HL-60/S4 treated with phorbol 12-myristate 13-acetate at 8.2 ng/mL for 4 days and 3 days (cell line): ENCODE measurements around the gene B3GLCT.

Experiments used
- in situ Hi-C: fragments of 300-500 bp; cut with MboI; formaldehyde crosslinking; loops from 2 replicates; pipeline ENCODE4 v1.15.0; 2022; ENCODE audit warnings: low sequenced_read_pairs

The B3GLCT gene

GRCh38 chr13:31267126-31267784, 67.5 kb downstream of the B3GLCT start:
- in situ Hi-C loops = no loop called here

- in situ Hi-C loops = no loop called here
Measured at GRCh38 chr13:31274390-31274789, 74.6 kb downstream of the B3GLCT start.

- in situ Hi-C loops = no loop called here
Measured at GRCh38 chr13:31276421-31276820, 76.6 kb downstream of the B3GLCT start.

- in situ Hi-C loops = no loop called here
Measured at GRCh38 chr13:31278869-31279268, 79.1 kb downstream of the B3GLCT start.

- in situ Hi-C loops = no loop called here
Measured at GRCh38 chr13:31282741-31283455, 83.1 kb downstream of the B3GLCT start.

- in situ Hi-C loops = no loop called here
Measured at GRCh38 chr13:31286930-31287329, 87.2 kb downstream of the B3GLCT start.

- in situ Hi-C loops = no loop called here
Measured at GRCh38 chr13:31301119-31301518, 101.3 kb downstream of the B3GLCT start.

- in situ Hi-C loops = no loop called here
Measured at GRCh38 chr13:31310356-31310755, 110.6 kb downstream of the B3GLCT start.

- in situ Hi-C loops = no loop called here
Measured at GRCh38 chr13:31310786-31311185, 111.0 kb downstream of the B3GLCT start.

GRCh38 chr13:31311921-31312320, 112.1 kb downstream of the B3GLCT start:
- in situ Hi-C loops = no loop called here

GRCh38 chr13:31314961-31315360, 115.2 kb downstream of the B3GLCT start:
- in situ Hi-C loops = no loop called here

- in situ Hi-C loops = no loop called here
Measured at GRCh38 chr13:31320946-31321345, 121.2 kb downstream of the B3GLCT start.

- in situ Hi-C loops = no loop called here
Measured at GRCh38 chr13:31321457-31321856, 121.7 kb downstream of the B3GLCT start.

GRCh38 chr13:31322026-31322425, 122.3 kb downstream of the B3GLCT start:
- in situ Hi-C loops = no loop called here

GRCh38 chr13:31322702-31323405, 123.1 kb downstream of the B3GLCT start:
- in situ Hi-C loops = no loop called here

- in situ Hi-C loops = no loop called here
Measured at GRCh38 chr13:31327182-31327860, 127.5 kb downstream of the B3GLCT start.

GRCh38 chr13:31328549-31329235, 128.9 kb downstream of the B3GLCT start:
- in situ Hi-C loops = no loop called here

GRCh38 chr13:31330236-31330635, 130.5 kb downstream of the B3GLCT start:
- in situ Hi-C loops = no loop called here

- in situ Hi-C loops = no loop called here
Measured at GRCh38 chr13:31331068-31331467, 131.3 kb downstream of the B3GLCT start.

- in situ Hi-C loops = no loop called here
Measured at GRCh38 chr13:31334547-31334946, 134.8 kb downstream of the B3GLCT start.
